22Rv1 (cell line): ENCODE measurements around the gene PPP1R16B.

ENCODE experiments used
- H3K27ac ChIP-seq: fragments of 450-650 bp; 2 replicates; pipeline ENCODE4 v1.5.1; 2017
- ZFX ChIP-seq: fragments of 450-650 bp; IDR thresholded peaks from 2 replicates; pipeline ENCODE4 v1.6.1; 2017; ENCODE audit warnings: antibody characterized with exemption, borderline replicate concordance
- TF ChIP-seq, protein P1 (sequence below): fragments of 450-650 bp; IDR thresholded peaks from 2 replicates; pipeline ENCODE4 v1.5.1; 2017; ENCODE audit warnings: mild to moderate bottlenecking

Gene PPP1R16B

GRCh38 chr20:38841570-38841969 is 36.1 kb downstream of the PPP1R16B start:
- TF ChIP-seq, protein P1, sequence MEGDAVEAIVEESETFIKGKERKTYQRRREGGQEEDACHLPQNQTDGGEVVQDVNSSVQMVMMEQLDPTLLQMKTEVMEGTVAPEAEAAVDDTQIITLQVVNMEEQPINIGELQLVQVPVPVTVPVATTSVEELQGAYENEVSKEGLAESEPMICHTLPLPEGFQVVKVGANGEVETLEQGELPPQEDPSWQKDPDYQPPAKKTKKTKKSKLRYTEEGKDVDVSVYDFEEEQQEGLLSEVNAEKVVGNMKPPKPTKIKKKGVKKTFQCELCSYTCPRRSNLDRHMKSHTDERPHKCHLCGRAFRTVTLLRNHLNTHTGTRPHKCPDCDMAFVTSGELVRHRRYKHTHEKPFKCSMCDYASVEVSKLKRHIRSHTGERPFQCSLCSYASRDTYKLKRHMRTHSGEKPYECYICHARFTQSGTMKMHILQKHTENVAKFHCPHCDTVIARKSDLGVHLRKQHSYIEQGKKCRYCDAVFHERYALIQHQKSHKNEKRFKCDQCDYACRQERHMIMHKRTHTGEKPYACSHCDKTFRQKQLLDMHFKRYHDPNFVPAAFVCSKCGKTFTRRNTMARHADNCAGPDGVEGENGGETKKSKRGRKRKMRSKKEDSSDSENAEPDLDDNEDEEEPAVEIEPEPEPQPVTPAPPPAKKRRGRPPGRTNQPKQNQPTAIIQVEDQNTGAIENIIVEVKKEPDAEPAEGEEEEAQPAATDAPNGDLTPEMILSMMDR = no peak
- no peak for TF ChIP-seq ZFX
- no peak overlapping the region for H3K27ac ChIP-seq

DNA sequence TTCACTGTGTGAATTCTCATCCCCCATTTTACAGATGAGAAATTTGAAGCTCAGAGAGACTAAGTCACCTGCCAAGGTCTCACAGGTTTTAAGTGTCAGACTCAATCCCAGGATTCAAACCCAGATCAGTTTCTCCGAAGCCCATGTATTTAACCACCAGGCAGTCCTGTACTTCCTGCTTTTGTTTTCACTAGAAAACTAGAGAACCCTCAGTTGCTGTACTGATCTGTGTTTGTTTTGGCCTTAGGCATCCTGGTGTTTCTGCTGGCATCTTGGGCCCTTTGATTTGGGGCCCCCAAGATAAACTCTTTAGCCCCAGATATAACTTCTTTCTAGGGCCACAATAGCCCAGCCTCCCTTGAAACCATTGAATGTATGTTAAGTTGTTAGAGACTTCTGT is 36.5 kb downstream of the PPP1R16B start:
- no peak for TF ChIP-seq ZFX
- TF ChIP-seq, protein P1 = no peak
- no peak overlapping the region for H3K27ac ChIP-seq

GRCh38 chr20:38842558-38842981 is 37.1 kb downstream of the PPP1R16B start:
- no peak for TF ChIP-seq ZFX
- TF ChIP-seq, protein P1 = no peak
- H3K27ac ChIP-seq = no peak overlapping the region

- TF ChIP-seq, protein P1 = no peak
- TF ChIP-seq ZFX = no peak
- H3K27ac ChIP-seq = no peak overlapping the region
Measured at GRCh38 chr20:38843346-38843745, 37.8 kb downstream of the PPP1R16B start.

- TF ChIP-seq ZFX = no peak
- TF ChIP-seq, protein P1 = no peak
- H3K27ac ChIP-seq = no peak overlapping the region
Measured at GRCh38 chr20:38844963-38845362, 39.5 kb downstream of the PPP1R16B start.

- H3K27ac ChIP-seq = no peak overlapping the region
- TF ChIP-seq, protein P1 = no peak
- TF ChIP-seq ZFX = no peak
Measured at GRCh38 chr20:38847840-38848239, 42.3 kb downstream of the PPP1R16B start.

DNA sequence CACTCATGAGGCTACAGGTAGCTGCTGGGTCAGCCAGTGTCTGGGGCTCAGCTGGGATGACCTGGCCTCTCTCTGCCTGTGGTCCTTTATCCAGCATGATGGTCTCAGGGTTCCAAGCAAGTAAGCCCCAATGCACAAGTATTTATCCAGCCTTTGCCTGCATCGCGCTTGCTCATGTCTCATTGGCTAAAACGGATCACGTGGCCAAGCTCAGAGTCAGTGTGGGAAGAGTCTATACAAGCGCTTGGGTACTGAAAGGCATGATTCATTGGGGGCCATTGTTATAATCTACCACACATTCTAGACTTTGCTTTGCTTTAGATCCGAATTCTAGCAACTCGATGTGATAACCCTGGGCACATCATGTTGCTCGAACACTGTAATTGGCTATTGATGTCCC is 48.3 kb downstream of the PPP1R16B start:
- TF ChIP-seq, protein P1 = no peak
- no peak for TF ChIP-seq ZFX
- no peak overlapping the region for H3K27ac ChIP-seq
